ENCODE data around the gene EXOC3L2. TPM values are rescaled to one million over a fixed set of nuclear protein-coding genes. Genes with fewer than 3 reads are reported as not detected.

Gene EXOC3L2
- total and polyA plus RNA-seq, 10 of the 15 experiments (the other 5 are each of a cell fraction or from before 2014, with no cell fraction given) = not detected

DNA sequence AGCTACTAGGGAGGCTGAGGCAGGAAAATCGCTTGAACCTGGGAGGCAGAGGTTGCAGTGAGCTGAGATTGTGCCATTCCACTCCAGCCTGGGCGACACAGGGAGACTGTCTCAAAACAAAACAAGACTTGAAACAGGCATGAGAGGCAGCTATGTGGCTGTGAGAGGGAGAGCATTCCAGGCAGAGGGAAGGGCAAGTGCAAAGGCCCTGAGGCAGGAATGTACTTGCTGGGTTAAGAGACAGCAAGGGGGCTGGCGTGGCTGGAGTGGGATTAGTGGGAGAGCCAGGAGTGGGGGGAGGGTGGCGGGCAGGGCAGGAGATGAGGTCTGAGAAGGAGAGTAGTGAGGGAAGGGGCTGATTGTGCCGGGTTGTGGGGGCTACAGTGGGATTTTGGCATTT lies 21.3 kb downstream of the EXOC3L2 start (continued):
- TF ChIP-seq, protein P1, sequence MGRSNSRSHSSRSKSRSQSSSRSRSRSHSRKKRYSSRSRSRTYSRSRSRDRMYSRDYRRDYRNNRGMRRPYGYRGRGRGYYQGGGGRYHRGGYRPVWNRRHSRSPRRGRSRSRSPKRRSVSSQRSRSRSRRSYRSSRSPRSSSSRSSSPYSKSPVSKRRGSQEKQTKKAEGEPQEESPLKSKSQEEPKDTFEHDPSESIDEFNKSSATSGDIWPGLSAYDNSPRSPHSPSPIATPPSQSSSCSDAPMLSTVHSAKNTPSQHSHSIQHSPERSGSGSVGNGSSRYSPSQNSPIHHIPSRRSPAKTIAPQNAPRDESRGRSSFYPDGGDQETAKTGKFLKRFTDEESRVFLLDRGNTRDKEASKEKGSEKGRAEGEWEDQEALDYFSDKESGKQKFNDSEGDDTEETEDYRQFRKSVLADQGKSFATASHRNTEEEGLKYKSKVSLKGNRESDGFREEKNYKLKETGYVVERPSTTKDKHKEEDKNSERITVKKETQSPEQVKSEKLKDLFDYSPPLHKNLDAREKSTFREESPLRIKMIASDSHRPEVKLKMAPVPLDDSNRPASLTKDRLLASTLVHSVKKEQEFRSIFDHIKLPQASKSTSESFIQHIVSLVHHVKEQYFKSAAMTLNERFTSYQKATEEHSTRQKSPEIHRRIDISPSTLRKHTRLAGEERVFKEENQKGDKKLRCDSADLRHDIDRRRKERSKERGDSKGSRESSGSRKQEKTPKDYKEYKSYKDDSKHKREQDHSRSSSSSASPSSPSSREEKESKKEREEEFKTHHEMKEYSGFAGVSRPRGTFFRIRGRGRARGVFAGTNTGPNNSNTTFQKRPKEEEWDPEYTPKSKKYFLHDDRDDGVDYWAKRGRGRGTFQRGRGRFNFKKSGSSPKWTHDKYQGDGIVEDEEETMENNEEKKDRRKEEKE (IDR thresholded peaks at IDR 0.05) = no peak
- TF ChIP-seq NR2F1 (conservative IDR thresholded peaks at IDR 0.05) (no peak), RAD21 (IDR thresholded peaks at IDR 0.05; ENCODE audit: insufficient read depth, low read depth, low read length) (no peak), TCF12 (IDR thresholded peaks at IDR 0.05; ENCODE audit: low read depth, low read length) (no peak)

DNA sequence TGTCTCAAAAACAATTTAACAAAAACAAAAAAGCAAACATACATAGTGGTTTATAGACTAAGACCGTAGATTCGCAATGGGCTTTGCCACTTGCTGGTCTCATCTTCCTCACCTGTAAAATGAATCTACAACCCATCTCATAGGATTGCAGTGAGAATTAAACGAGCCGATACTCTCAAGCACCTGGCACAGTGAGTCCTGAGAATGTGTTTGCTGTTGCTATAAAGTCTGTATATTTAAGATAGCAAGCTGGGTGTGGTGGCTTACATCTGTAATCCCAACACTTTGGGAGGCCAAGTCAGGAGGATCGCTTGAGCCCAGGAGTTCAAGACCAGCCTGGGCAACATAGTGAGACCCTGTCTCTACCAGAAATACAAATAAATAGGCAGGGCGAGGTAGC lies 22.5 kb downstream of the EXOC3L2 start:
- Histone ChIP-seq H3K4me3 (no peak overlapping the region), H3K9me3 (replicated peaks; ENCODE audit: control insufficient read depth, insufficient read depth, low read length) (no peaks in the 10 kb centered on the region), H3K4me1 (ENCODE audit: control insufficient read depth, insufficient read depth, low read length) (no peaks in the 10 kb centered on the region), H3K36me3 (ENCODE audit: control insufficient read depth in 2 of 2, insufficient read depth in 2 of 2, low read length in 1 of 2) (no peaks in the 10 kb centered on the region), H4K20me1 (ENCODE audit: control insufficient read depth, insufficient read depth) (no peaks in the 10 kb centered on the region), H3K27ac (ENCODE audit: control insufficient read depth, insufficient read depth) (no peak overlapping the region), H3K27me3 (replicated peaks in 1 of 2; ENCODE audit: control insufficient read depth in 2 of 2, insufficient read depth in 2 of 2, low read length in 1 of 2) (no peaks in the 10 kb centered on the region; a peak in 1 of 4 replicates), H3K9ac (ENCODE audit: control insufficient read depth, insufficient read depth, low read length) (no peak overlapping the region), H2AFZ (ENCODE audit: control insufficient read depth, low read depth, low read length) (no peak overlapping the region), H3K79me2 (ENCODE audit: control insufficient read depth, insufficient read depth, low read length) (no peaks in the 10 kb centered on the region), H3K4me2 (ENCODE audit: control insufficient read depth, insufficient read depth) (no peak overlapping the region)
- RAD21 ChIA-PET (ENCODE audit: unreplicated experiment) = no interaction called here
- CTCF ChIA-PET = no interaction called here
- in situ Hi-C loops (cut with MboI) (no loop called here), intact Hi-C loops (cut with micrococcal nuclease; ENCODE audit: unreplicated experiment) (no loop called here)
- DNase-seq (ENCODE audit: low read depth, low spot score) (no peak), FAIRE-seq (no peak), ATAC-seq (no peak)
- SMC1A ChIA-PET (ENCODE audit: uncharacterized antibody, unreplicated experiment) = no interaction called here
- 56% methylated on average over 6 of the region's 6 CpGs for WGBS (ENCODE audit: insufficient coverage, insufficient replicate concordance, low lambda C conversion rate, missing lambda C conversion rate)
- POLR2A ChIA-PET = no interaction called here
- no TSS peak for BruUV-seq (replicated peaks)
- TF ChIP-seq RB1 (IDR thresholded peaks at IDR 0.05; ENCODE audit: borderline replicate concordance) (no peak), KLF5 (IDR thresholded peaks at IDR 0.05; ENCODE audit: partially characterized antibody) (no peak), DPF2 (IDR thresholded peaks at IDR 0.05) (no peak), RAD51 (IDR thresholded peaks at IDR 0.05) (no peak), RELA (IDR thresholded peaks at IDR 0.05; ENCODE audit: borderline replicate concordance, partially characterized antibody) (no peak), CREB1 (IDR thresholded peaks at IDR 0.05; ENCODE audit: low read depth) (no peak), TAF1 (IDR thresholded peaks at IDR 0.05; ENCODE audit: borderline replicate concordance, low read depth, low read length) (no peak), SIX5 (IDR thresholded peaks at IDR 0.05; ENCODE audit: low read depth, low read length, severe bottlenecking) (no peak), EGR1 (IDR thresholded peaks at IDR 0.05; ENCODE audit: borderline replicate concordance in 1 of 2, low read depth in 2 of 2, low read length in 2 of 2) (no peak), SMAD1 (IDR thresholded peaks at IDR 0.05; ENCODE audit: low read depth, partially characterized antibody) (no peak), NRF1 (conservative IDR thresholded peaks at IDR 0.05; ENCODE audit: low read depth, low read length) (no peak), FOS (IDR thresholded peaks at IDR 0.05; ENCODE audit: borderline replicate concordance, extremely low read depth, insufficient read length) (no peak), NBN (IDR thresholded peaks at IDR 0.05) (no peak), SMC3 (IDR thresholded peaks at IDR 0.05; ENCODE audit: borderline replicate concordance, low read length) (no peak), MTA3 (IDR thresholded peaks at IDR 0.05; ENCODE audit: borderline replicate concordance, low read length) (no peak)
- TF ChIP-seq, protein P2, sequence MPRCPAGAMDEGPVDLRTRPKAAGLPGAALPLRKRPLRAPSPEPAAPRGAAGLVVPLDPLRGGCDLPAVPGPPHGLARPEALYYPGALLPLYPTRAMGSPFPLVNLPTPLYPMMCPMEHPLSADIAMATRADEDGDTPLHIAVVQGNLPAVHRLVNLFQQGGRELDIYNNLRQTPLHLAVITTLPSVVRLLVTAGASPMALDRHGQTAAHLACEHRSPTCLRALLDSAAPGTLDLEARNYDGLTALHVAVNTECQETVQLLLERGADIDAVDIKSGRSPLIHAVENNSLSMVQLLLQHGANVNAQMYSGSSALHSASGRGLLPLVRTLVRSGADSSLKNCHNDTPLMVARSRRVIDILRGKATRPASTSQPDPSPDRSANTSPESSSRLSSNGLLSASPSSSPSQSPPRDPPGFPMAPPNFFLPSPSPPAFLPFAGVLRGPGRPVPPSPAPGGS (IDR thresholded peaks at IDR 0.05; ENCODE audit: borderline replicate concordance, insufficient read depth, low read depth, low read length, poor library complexity, severe bottlenecking) = no peak
- TF ChIP-seq, protein P3, sequence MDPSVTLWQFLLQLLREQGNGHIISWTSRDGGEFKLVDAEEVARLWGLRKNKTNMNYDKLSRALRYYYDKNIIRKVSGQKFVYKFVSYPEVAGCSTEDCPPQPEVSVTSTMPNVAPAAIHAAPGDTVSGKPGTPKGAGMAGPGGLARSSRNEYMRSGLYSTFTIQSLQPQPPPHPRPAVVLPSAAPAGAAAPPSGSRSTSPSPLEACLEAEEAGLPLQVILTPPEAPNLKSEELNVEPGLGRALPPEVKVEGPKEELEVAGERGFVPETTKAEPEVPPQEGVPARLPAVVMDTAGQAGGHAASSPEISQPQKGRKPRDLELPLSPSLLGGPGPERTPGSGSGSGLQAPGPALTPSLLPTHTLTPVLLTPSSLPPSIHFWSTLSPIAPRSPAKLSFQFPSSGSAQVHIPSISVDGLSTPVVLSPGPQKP (IDR thresholded peaks at IDR 0.05; ENCODE audit: low read depth, low read length) = no peak

Data from GM12878 (cell line).